Measurements from ENCODE around the gene MYO3B. TPM values are rescaled to one million over a fixed set of nuclear protein-coding genes. Genes with fewer than 3 reads are reported as not detected.
"Not testable (repeated sequence)": the region's sequence is repeated elsewhere in the genome, so short reads cannot be mapped to it uniquely, and the experiment has no call there.

MYO3B gene
- total RNA-seq, 1 experiment from 2014 or later = 0.63 TPM

GRCh38 chr2:170262806-170263205 is 84.9 kb downstream of the MYO3B start:
- Histone ChIP-seq H2BK12ac (ENCODE audit: insufficient read length, low read depth, low read length) (no peak overlapping the region), H3K23ac (ENCODE audit: insufficient read length, low read depth, low read length) (no peak overlapping the region), H2BK5ac (ENCODE audit: insufficient read length, low read length) (no peak overlapping the region), H4K20me1 (ENCODE audit: control insufficient read depth, insufficient read depth, insufficient read length) (no peaks in the 10 kb centered on the region), H3T11ph (ENCODE audit: low read length) (no peak overlapping the region), H4K91ac (ENCODE audit: insufficient read length, low read depth, low read length) (no peak overlapping the region), H4K5ac (ENCODE audit: insufficient read length, low read depth, low read length) (no peak overlapping the region), H2BK15ac (ENCODE audit: low read depth, low read length) (no peak overlapping the region), H3K4me1 (ENCODE audit: insufficient read depth, low read length) (no peaks in the 10 kb centered on the region), H3K9me3 (ENCODE audit: control insufficient read depth, low read depth, low read length) (no peaks in the 10 kb centered on the region), H3K14ac (ENCODE audit: insufficient read depth, low read length) (no peak overlapping the region), H2AFZ (ENCODE audit: low read length) (no peak overlapping the region), H4K8ac (replicated peaks; ENCODE audit: insufficient read length, low read depth, low read length) (no peak overlapping the region), H3K27ac (ENCODE audit: insufficient read length, low read depth, low read length) (no peak overlapping the region), H3K9ac (ENCODE audit: extremely low read depth, insufficient read length, low read length) (no peak overlapping the region), H2BK20ac (ENCODE audit: low read depth, low read length, poor library complexity, severe bottlenecking) (no peak overlapping the region), H3K27me3 (ENCODE audit: insufficient read depth, low read length) (no peaks in the 10 kb centered on the region), H3K56ac (ENCODE audit: insufficient read length, low read depth, low read length) (no peak overlapping the region), H3K79me2 (ENCODE audit: insufficient read depth, low read length) (no peaks in the 10 kb centered on the region), H3K4ac (ENCODE audit: low read depth, low read length) (no peak overlapping the region), H2AK5ac (ENCODE audit: insufficient read length, low read length) (no peak overlapping the region), H3K79me1 (ENCODE audit: insufficient read depth, low read depth, low read length, poor library complexity, severe bottlenecking) (no peaks in the 10 kb centered on the region), H2BK120ac (ENCODE audit: low read depth, low read length, poor library complexity, severe bottlenecking) (no peak overlapping the region), H3K23me2 (ENCODE audit: insufficient read length, low read depth, low read length, poor library complexity, severe bottlenecking) (no peaks in the 10 kb centered on the region), H3K4me2 (ENCODE audit: insufficient read depth, insufficient read length, low read length) (no peak overlapping the region), H3K18ac (ENCODE audit: insufficient read length, low read depth, low read length) (no peak overlapping the region)
- WGBS (ENCODE audit: extremely low coverage, insufficient read length, low lambda C conversion rate) = 100% methylated on average over 1 of the region's 4 CpGs
- H3K4me1 Mint-ChIP-seq = no peaks in the 10 kb centered on the region
- peaks cover 28 to 32% of the 10 kb centered on the region in 2 experiments for H3K9me3 Mint-ChIP-seq
- no peak overlapping the region for H3K4me3 Mint-ChIP-seq
- DNase-seq = no peak
- no peak overlapping the region for H3K27ac Mint-ChIP-seq
- TF ChIP-seq, protein P1, sequence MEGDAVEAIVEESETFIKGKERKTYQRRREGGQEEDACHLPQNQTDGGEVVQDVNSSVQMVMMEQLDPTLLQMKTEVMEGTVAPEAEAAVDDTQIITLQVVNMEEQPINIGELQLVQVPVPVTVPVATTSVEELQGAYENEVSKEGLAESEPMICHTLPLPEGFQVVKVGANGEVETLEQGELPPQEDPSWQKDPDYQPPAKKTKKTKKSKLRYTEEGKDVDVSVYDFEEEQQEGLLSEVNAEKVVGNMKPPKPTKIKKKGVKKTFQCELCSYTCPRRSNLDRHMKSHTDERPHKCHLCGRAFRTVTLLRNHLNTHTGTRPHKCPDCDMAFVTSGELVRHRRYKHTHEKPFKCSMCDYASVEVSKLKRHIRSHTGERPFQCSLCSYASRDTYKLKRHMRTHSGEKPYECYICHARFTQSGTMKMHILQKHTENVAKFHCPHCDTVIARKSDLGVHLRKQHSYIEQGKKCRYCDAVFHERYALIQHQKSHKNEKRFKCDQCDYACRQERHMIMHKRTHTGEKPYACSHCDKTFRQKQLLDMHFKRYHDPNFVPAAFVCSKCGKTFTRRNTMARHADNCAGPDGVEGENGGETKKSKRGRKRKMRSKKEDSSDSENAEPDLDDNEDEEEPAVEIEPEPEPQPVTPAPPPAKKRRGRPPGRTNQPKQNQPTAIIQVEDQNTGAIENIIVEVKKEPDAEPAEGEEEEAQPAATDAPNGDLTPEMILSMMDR (conservative IDR thresholded peaks at IDR 0.05) = no peak
- peaks cover 16 to 26% (median 17%) of the 10 kb centered on the region in 3 experiments for H3K36me3 Mint-ChIP-seq (ENCODE audit: insufficient read depth in 1 of 3, low read depth in 3 of 3)
- H3K27me3 Mint-ChIP-seq (ENCODE audit: low read depth) = peaks cover 2% of the 10 kb centered on the region

DNA sequence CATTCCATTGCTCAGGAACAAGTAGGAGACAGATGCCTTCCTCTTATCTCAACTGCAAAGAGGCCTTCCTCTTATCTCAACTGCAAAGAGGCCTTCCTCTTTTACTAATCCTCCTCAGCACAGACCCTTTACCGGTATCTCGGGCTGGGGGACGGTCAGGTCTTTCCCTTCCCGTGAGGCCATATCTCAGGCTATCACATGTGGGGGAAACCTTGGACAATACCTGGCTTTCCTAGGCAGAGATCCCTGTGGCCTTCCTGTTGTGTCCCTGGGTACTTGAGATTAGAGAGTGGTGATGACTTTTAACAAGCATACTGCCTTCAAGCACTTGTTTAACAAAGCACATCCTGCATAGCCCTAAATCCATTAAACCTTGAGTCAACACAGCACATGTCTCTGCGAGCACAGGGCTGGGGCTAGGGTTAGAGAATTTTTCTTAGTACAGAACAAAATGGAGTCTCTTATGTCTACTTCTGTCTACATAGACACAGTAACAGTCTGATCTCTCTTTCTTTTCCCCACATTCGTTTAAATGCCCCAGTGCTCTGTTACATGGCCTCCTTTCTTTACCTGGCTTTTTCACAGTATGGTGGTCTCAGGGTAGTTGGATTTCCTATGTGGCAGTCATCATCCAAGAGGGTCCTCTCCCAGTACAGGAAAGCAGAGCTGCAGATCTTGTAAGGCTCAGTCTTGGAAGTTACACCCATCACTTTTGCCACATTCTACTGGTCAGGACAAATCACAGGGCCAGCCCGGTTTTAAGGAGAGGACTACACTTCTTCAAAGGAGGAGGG is 86.0 kb downstream of the MYO3B start:
- not testable (repeated sequence) for H2AK5ac ChIP-seq (ENCODE audit: insufficient read length, low read length); H3K18ac ChIP-seq (ENCODE audit: insufficient read length, low read depth, low read length); H3K79me1 ChIP-seq (ENCODE audit: insufficient read depth, low read depth, low read length, poor library complexity, severe bottlenecking); H2BK120ac ChIP-seq (ENCODE audit: low read depth, low read length, poor library complexity, severe bottlenecking); H3K4me3 Mint-ChIP-seq; H3K4me2 ChIP-seq (ENCODE audit: insufficient read depth, insufficient read length, low read length); H4K8ac ChIP-seq (replicated peaks; ENCODE audit: insufficient read length, low read depth, low read length); H3K4ac ChIP-seq (ENCODE audit: low read depth, low read length); H4K20me1 ChIP-seq (ENCODE audit: control insufficient read depth, insufficient read depth, insufficient read length); H3K4me1 ChIP-seq (ENCODE audit: insufficient read depth, low read length); H3T11ph ChIP-seq (ENCODE audit: low read length); H2BK15ac ChIP-seq (ENCODE audit: low read depth, low read length); H3K27ac ChIP-seq (ENCODE audit: insufficient read length, low read depth, low read length); H3K23ac ChIP-seq (ENCODE audit: insufficient read length, low read depth, low read length); H2BK5ac ChIP-seq (ENCODE audit: insufficient read length, low read length); H3K56ac ChIP-seq (ENCODE audit: insufficient read length, low read depth, low read length); H4K91ac ChIP-seq (ENCODE audit: insufficient read length, low read depth, low read length); H3K4me1 Mint-ChIP-seq; H3K9me3 ChIP-seq (ENCODE audit: control insufficient read depth, low read depth, low read length); H3K27ac Mint-ChIP-seq; H3K9ac ChIP-seq (ENCODE audit: extremely low read depth, insufficient read length, low read length); H3K14ac ChIP-seq (ENCODE audit: insufficient read depth, low read length); H3K27me3 ChIP-seq (ENCODE audit: insufficient read depth, low read length); H2AFZ ChIP-seq (ENCODE audit: low read length); H3K27me3 Mint-ChIP-seq (ENCODE audit: low read depth); H2BK12ac ChIP-seq (ENCODE audit: insufficient read length, low read depth, low read length); H3K79me2 ChIP-seq (ENCODE audit: insufficient read depth, low read length); DNase-seq; H4K5ac ChIP-seq (ENCODE audit: insufficient read length, low read depth, low read length); H3K23me2 ChIP-seq (ENCODE audit: insufficient read length, low read depth, low read length, poor library complexity, severe bottlenecking); H2BK20ac ChIP-seq (ENCODE audit: low read depth, low read length, poor library complexity, severe bottlenecking)
- peaks cover 16 to 26% (median 17%) of the 10 kb centered on the region in 3 experiments for H3K36me3 Mint-ChIP-seq (ENCODE audit: insufficient read depth in 1 of 3, low read depth in 3 of 3)
- no CpG with 5 or more reads among the region's 7 CpGs for WGBS (ENCODE audit: extremely low coverage, insufficient read length, low lambda C conversion rate)
- H3K9me3 Mint-ChIP-seq = peaks cover 28 to 32% of the 10 kb centered on the region in 2 experiments

Measured in H9 (cell line).